ENCODE results near the gene ANKS4B. TPM values are rescaled to one million over a fixed set of nuclear protein-coding genes. Genes with fewer than 3 reads are reported as not detected.
"Not testable (repeated sequence)": the region's sequence is repeated elsewhere in the genome, so short reads cannot be mapped to it uniquely, and the experiment has no call there.

Gene ANKS4B
- total RNA-seq, 1 donor from 2014 or later, result not detected

GRCh38 chr16:21281698-21282389 is 48.3 kb downstream of the ANKS4B start:
- DNase-seq (ENCODE audit: low read depth), result no peak
- TF ChIP-seq, protein P1, sequence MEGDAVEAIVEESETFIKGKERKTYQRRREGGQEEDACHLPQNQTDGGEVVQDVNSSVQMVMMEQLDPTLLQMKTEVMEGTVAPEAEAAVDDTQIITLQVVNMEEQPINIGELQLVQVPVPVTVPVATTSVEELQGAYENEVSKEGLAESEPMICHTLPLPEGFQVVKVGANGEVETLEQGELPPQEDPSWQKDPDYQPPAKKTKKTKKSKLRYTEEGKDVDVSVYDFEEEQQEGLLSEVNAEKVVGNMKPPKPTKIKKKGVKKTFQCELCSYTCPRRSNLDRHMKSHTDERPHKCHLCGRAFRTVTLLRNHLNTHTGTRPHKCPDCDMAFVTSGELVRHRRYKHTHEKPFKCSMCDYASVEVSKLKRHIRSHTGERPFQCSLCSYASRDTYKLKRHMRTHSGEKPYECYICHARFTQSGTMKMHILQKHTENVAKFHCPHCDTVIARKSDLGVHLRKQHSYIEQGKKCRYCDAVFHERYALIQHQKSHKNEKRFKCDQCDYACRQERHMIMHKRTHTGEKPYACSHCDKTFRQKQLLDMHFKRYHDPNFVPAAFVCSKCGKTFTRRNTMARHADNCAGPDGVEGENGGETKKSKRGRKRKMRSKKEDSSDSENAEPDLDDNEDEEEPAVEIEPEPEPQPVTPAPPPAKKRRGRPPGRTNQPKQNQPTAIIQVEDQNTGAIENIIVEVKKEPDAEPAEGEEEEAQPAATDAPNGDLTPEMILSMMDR (IDR thresholded peaks at IDR 0.05; ENCODE audit: insufficient read depth, low read length, poor library complexity, severe bottlenecking), result no peak
- no peak overlapping the region for H3K4me3 ChIP-seq (ENCODE audit: low read depth, low read length)
- peaks cover 11% of the 10 kb centered on the region for H3K27me3 ChIP-seq (ENCODE audit: control insufficient read depth, insufficient read depth, low read length)
- no peaks in the 10 kb centered on the region for H3K36me3 ChIP-seq (ENCODE audit: control insufficient read depth, insufficient read depth, low read length)

GRCh38 chr16:21283521-21284289 is 50.2 kb downstream of the ANKS4B start:
- peak overlapping the region; percentile 50 for H3K4me3 ChIP-seq (ENCODE audit: low read depth, low read length)
- H3K36me3 ChIP-seq (ENCODE audit: control insufficient read depth, insufficient read depth, low read length), result no peaks in the 10 kb centered on the region
- DNase-seq (ENCODE audit: low read depth), result no peak
- TF ChIP-seq, protein P1 (IDR thresholded peaks at IDR 0.05; ENCODE audit: insufficient read depth, low read length, poor library complexity, severe bottlenecking), result peak; percentile 62
- peaks cover 2% of the 10 kb centered on the region for H3K27me3 ChIP-seq (ENCODE audit: control insufficient read depth, insufficient read depth, low read length)

DNA sequence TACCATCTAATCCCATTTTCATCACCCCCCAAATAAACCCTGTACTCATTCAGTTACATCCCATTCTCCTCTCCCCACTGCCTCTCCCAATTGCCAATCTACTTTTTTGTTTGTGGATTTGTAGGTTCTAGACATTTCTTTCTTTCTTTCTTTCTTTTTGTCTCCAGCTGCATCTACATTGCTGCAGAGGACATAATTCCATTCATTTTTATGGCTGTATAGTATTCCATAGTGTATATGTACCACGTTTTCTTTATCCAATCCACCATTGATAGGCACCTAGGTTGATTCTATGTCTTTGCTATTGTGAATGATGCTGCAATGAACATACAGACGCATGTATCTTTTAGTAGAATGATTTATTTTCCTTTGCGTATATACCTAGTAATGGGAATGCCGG is 50.9 kb downstream of the ANKS4B start:
- Histone ChIP-seq H3K27me3 (ENCODE audit: control insufficient read depth, insufficient read depth, low read length) (peaks cover 2% of the 10 kb centered on the region), H3K4me3 (ENCODE audit: low read depth, low read length) (no peak overlapping the region), H3K36me3 (ENCODE audit: control insufficient read depth, insufficient read depth, low read length) (no peaks in the 10 kb centered on the region)
- no peak for DNase-seq (ENCODE audit: low read depth)
- TF ChIP-seq, protein P1 (IDR thresholded peaks at IDR 0.05; ENCODE audit: insufficient read depth, low read length, poor library complexity, severe bottlenecking), result no peak

GRCh38 chr16:21285314-21285713 is 51.8 kb downstream of the ANKS4B start:
- TF ChIP-seq, protein P1 (IDR thresholded peaks at IDR 0.05; ENCODE audit: insufficient read depth, low read length, poor library complexity, severe bottlenecking), result no peak
- no peak for DNase-seq (ENCODE audit: low read depth)
- H3K36me3 ChIP-seq (ENCODE audit: control insufficient read depth, insufficient read depth, low read length), result no peaks in the 10 kb centered on the region
- peaks cover 2% of the 10 kb centered on the region for H3K27me3 ChIP-seq (ENCODE audit: control insufficient read depth, insufficient read depth, low read length)
- no peak overlapping the region for H3K4me3 ChIP-seq (ENCODE audit: low read depth, low read length)

GRCh38 chr16:21289789-21290188 is 56.3 kb downstream of the ANKS4B start:
- H3K36me3 ChIP-seq (ENCODE audit: control insufficient read depth, insufficient read depth, low read length); DNase-seq (ENCODE audit: low read depth); H3K27me3 ChIP-seq (ENCODE audit: control insufficient read depth, insufficient read depth, low read length); H3K4me3 ChIP-seq (ENCODE audit: low read depth, low read length): not testable (repeated sequence)

- Histone ChIP-seq H3K4me3 (ENCODE audit: low read depth, low read length) (peak overlapping the region; percentile 55), H3K36me3 (ENCODE audit: control insufficient read depth, insufficient read depth, low read length) (no peaks in the 10 kb centered on the region), H3K27me3 (ENCODE audit: control insufficient read depth, insufficient read depth, low read length) (no peaks in the 10 kb centered on the region)
- TF ChIP-seq, protein P1 (IDR thresholded peaks at IDR 0.05; ENCODE audit: insufficient read depth, low read length, poor library complexity, severe bottlenecking), result peak; percentile 90
- DNase-seq (ENCODE audit: low read depth), result peak; percentile 99
Observed at GRCh38 chr16:21300309-21301167, 67.0 kb downstream of the ANKS4B start.

Data from kidney epithelial cell (primary cell).